Measurements from ENCODE around the gene COPE. TPM values are rescaled to one million over a fixed set of nuclear protein-coding genes. Genes with fewer than 3 reads are reported as not detected.
A peak's percentile ranks its signal among the peaks of the same experiment; 100 is the strongest.

COPE gene
- total RNA-seq, 1 experiment from 2014 or later = 221 TPM

DNA sequence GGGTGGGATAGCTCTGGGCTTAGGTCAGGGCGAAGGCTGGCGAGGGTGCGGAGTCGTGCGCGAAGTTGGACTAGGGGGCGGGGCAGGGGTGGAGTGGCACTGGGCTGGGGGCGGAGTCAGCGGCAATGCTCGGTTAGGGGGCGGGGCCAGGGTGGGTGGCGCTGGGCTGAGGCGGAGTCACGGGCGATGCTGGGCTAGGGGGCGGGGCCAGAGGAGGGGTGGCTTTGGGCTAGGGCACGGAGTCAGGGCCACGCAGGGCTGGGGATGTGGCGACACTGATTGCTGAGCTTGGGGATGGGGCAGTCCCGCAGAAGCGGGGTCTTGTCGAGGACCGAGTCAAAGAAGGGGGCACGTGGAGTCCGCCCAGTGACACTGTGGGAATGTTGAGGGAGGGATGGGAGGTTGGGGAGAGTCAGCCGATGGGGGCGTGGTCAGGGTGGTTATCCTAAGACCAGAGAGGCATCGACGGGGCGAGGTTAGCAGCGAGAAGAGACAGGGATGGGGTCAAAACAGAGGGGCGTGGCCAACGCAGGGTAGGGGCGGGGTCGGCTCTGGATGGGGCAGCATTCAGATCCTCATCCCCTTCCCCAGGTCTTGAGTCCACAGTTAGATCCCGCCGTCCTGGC, 13.1 kb upstream of the COPE start:
- H3K4me3 ChIP-seq = no peak overlapping the region
- no TSS peak for BruUV-seq (replicated peaks)
- POLR2A ChIA-PET (ENCODE audit: unreplicated experiment) = no interaction called here
- H3K4me2 ChIP-seq = no peak overlapping the region
- no peaks in the 10 kb centered on the region for H3K9me3 ChIP-seq (ENCODE audit: insufficient read depth, low read depth)
- no peaks in the 10 kb centered on the region for H3K27me3 ChIP-seq (ENCODE audit: insufficient read depth, low read depth)
- H3K4me1 ChIP-seq (replicated peaks; ENCODE audit: insufficient read depth) = no peaks in the 10 kb centered on the region
- peaks cover 20% of the 10 kb centered on the region for H4K20me1 ChIP-seq (ENCODE audit: insufficient read depth)
- H3K9me2 ChIP-seq (ENCODE audit: insufficient read depth) = no peaks in the 10 kb centered on the region
- peaks cover 43% of the 10 kb centered on the region for H3F3A ChIP-seq (ENCODE audit: insufficient read depth, low read depth)
- H3K36me3 ChIP-seq (ENCODE audit: low read depth) = peaks cover 14% of the 10 kb centered on the region; the same call in 1 of the 2 replicates
- CTCF ChIA-PET = no interaction called here
- intact Hi-C loops (cut with micrococcal nuclease; ENCODE audit: unreplicated experiment) = no loop called here
- no peak overlapping the region for H2AFZ ChIP-seq
- H3K27ac ChIP-seq = no peak overlapping the region
- H3K79me2 ChIP-seq (ENCODE audit: low read depth) = no peaks in the 10 kb centered on the region
- no peak for TF ChIP-seq CTCF (conservative IDR thresholded peaks at IDR 0.05)
- no peak for TF ChIP-seq EZH2 (IDR thresholded peaks at IDR 0.05; ENCODE audit: low read depth)
- DNase-seq = peak in 1 of 2 experiments; percentile 14

GRCh38 chr19:18931316-18932162, 12.4 kb upstream of the COPE start:
- Histone ChIP-seq H2AFZ (no peak overlapping the region), H4K20me1 (ENCODE audit: insufficient read depth) (peaks cover 23% of the 10 kb centered on the region), H3K27me3 (ENCODE audit: insufficient read depth, low read depth) (no peaks in the 10 kb centered on the region), H3K36me3 (ENCODE audit: low read depth) (peaks cover 18% of the 10 kb centered on the region; the same call in 1 of the 2 replicates), H3K79me2 (ENCODE audit: low read depth) (no peaks in the 10 kb centered on the region), H3K4me2 (no peak overlapping the region), H3K4me3 (no peak overlapping the region), H3F3A (ENCODE audit: insufficient read depth, low read depth) (peaks cover 51% of the 10 kb centered on the region), H3K4me1 (replicated peaks; ENCODE audit: insufficient read depth) (no peaks in the 10 kb centered on the region), H3K27ac (no peak overlapping the region), H3K9me3 (ENCODE audit: insufficient read depth, low read depth) (no peaks in the 10 kb centered on the region), H3K9me2 (ENCODE audit: insufficient read depth) (no peaks in the 10 kb centered on the region)
- TF ChIP-seq EZH2 (IDR thresholded peaks at IDR 0.05; ENCODE audit: low read depth) (no peak), CTCF (conservative IDR thresholded peaks at IDR 0.05) (no peak)
- ChIA-PET CTCF (no interaction called here), POLR2A (ENCODE audit: unreplicated experiment) (no interaction called here)
- intact Hi-C loops (cut with micrococcal nuclease; ENCODE audit: unreplicated experiment) = no loop called here
- DNase-seq = no peak
- no TSS peak for BruUV-seq (replicated peaks)

DNA sequence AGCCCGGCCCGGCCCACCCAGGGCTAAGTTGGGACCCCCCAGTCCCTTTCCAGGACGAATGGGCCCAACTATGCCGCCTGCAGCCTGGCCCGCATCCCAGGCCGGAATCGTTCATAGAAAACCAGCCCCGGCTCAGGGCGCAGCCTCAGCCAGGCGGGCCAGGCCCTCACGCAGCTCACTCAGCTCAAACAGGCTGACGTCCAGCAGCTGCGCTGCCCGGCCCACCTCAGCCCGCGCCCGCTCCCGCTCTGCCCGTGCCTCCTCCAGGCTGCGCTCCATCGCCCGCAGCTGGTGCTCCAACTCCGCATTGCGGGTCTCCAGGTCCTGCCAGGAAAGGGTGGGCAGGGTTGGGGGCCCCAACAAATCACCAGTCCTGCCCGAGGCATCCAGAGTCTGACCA, 10.1 kb upstream of the COPE start:
- Histone ChIP-seq H3K4me2 (no peak overlapping the region), H3K79me2 (ENCODE audit: low read depth) (no peaks in the 10 kb centered on the region), H3K27ac (no peak overlapping the region), H3F3A (ENCODE audit: insufficient read depth, low read depth) (peaks cover 49% of the 10 kb centered on the region), H3K9me2 (ENCODE audit: insufficient read depth) (no peaks in the 10 kb centered on the region), H3K27me3 (ENCODE audit: insufficient read depth, low read depth) (no peaks in the 10 kb centered on the region), H2AFZ (no peak overlapping the region), H3K4me3 (no peak overlapping the region), H3K9me3 (ENCODE audit: insufficient read depth, low read depth) (no peaks in the 10 kb centered on the region), H3K4me1 (replicated peaks; ENCODE audit: insufficient read depth) (no peaks in the 10 kb centered on the region), H3K36me3 (ENCODE audit: low read depth) (peaks cover 26% of the 10 kb centered on the region), H4K20me1 (ENCODE audit: insufficient read depth) (peaks cover 23% of the 10 kb centered on the region)
- no TSS peak for BruUV-seq (replicated peaks)
- TF ChIP-seq CTCF (conservative IDR thresholded peaks at IDR 0.05) = no peak
- TF ChIP-seq EZH2 (IDR thresholded peaks at IDR 0.05; ENCODE audit: low read depth) = no peak
- intact Hi-C loops (cut with micrococcal nuclease; ENCODE audit: unreplicated experiment) = no loop called here
- no peak for DNase-seq
- POLR2A ChIA-PET (ENCODE audit: unreplicated experiment) = interaction anchor here (0.6 to 0.7 kb wide), 2 partner anchors 54 to 690 kb away, joined by 3 to 4 read pairs; no protein-coding TSS in a partner anchor
- CTCF ChIA-PET = no interaction called here

All from PC-9 (cell line).